ENCODE data around the gene ATAD1. TPM values are rescaled to one million over a fixed set of nuclear protein-coding genes. Genes with fewer than 3 reads are reported as not detected.

Gene ATAD1
- total and polyA plus RNA-seq, 2 of the 4 experiments (the other 2 are of a cell fraction), result 12.7 to 21.9 TPM

DNA sequence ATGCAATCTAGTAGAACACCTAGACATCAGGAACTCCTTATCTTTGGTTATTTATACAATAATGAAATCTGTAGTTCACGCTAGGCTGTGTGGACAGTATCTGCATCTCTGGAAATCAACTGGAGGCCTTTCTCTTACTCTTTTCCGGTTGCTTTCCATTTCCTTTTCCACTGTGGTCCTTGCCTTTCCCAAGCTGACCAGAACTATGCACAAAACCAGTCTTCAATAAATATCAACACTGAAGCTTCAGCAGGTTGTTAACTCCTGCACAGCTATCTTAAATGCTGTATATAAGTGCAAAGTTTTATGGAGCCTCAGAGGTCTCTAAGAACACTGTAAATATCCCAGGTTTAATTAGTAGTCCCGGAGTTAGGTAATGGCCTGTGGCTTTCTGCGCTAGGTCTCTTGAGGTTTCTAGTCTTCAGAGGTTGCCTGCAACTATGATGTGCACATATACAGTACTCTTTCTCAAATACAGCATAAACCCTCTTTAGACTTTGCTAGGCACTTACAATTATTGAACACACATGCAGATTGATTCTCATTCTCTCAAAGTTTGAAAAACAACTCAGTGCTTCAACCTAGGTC lies 42.9 kb upstream of the ATAD1 start:
- no peak overlapping the region for H2BK5ac ChIP-seq (ENCODE audit: low read depth, low read length, poor library complexity, severe bottlenecking)
- no peaks in the 10 kb centered on the region for H3K36me3 ChIP-seq (ENCODE audit: control insufficient read depth, insufficient read depth, low read length)
- in situ Hi-C loops (cut with MboI; ENCODE audit: low sequenced_read_pairs) (loop anchor here (5.0 kb wide), 1 partner anchor 526 kb away; no protein-coding TSS in a partner anchor), dilution Hi-C loops (cut with HindIII; ENCODE audit: low sequenced_read_pairs, unreplicated experiment) (no loop called here), intact Hi-C loops (cut with micrococcal nuclease) (loop anchor here (5.0 to 10.0 kb wide), 6 partner anchors 76 to 414 kb away; no protein-coding TSS in a partner anchor)
- H2BK20ac ChIP-seq (ENCODE audit: low read depth, low read length), result no peak overlapping the region
- 0 out of 3 replicates have a peak overlapping the region, but pooled peaks have one; percentile 10 for H2BK15ac ChIP-seq (ENCODE audit: low read depth, low read length)
- WGBS, 2 experiments (ENCODE audit: extremely low coverage in 2 of 2, insufficient read length in 1 of 2), result 88% methylated on average over 4 of the region's 4 CpGs; no CpG with 5 or more reads in 1 of the 2 experiments
- H4K91ac ChIP-seq (ENCODE audit: insufficient read depth, low read depth, low read length), result no peak overlapping the region
- no peak overlapping the region for H3K56ac ChIP-seq (ENCODE audit: extremely low read depth, insufficient read depth, low read length)
- no peak overlapping the region for H2AFZ ChIP-seq (replicated peaks; ENCODE audit: low read length, poor library complexity)
- H3K9me1 ChIP-seq (ENCODE audit: insufficient read depth, low read length), result no peaks in the 10 kb centered on the region
- no peak overlapping the region for H3K4me3 ChIP-seq (ENCODE audit: insufficient read depth, low read depth, low read length)
- no peak overlapping the region for H3K27ac ChIP-seq (ENCODE audit: insufficient read depth, low read length)
- no peaks in the 10 kb centered on the region for H3K9me3 ChIP-seq (ENCODE audit: control insufficient read depth, insufficient read depth, low read length)
- BruUV-seq (replicated peaks), result no TSS peak
- H3K4ac ChIP-seq (ENCODE audit: low read depth, low read length), result peak overlapping the region; percentile 70; the same call in 1 of the 2 replicates
- H2AK5ac ChIP-seq (ENCODE audit: low read depth, low read length), result no peak overlapping the region
- no peak overlapping the region for H2AK9ac ChIP-seq (replicated peaks; ENCODE audit: low read depth, low read length, poor library complexity)
- H4K20me1 ChIP-seq (ENCODE audit: insufficient read depth, low read length), result peaks cover 16% of the 10 kb centered on the region; the same call in 1 of the 2 replicates
- ChIA-PET POLR2A (ENCODE audit: unreplicated experiment) (interaction anchor here (1.2 kb wide), 1 partner anchor 528 kb away, joined by 3 read pairs; no protein-coding TSS in a partner anchor), CTCF (interaction anchor here (1.3 kb wide), 1 partner anchor 87 kb away, joined by 4 read pairs; no protein-coding TSS in a partner anchor)
- DNase-seq (no peak), ATAC-seq (ENCODE audit: low read depth) (no peak)
- no peak overlapping the region for H3K18ac ChIP-seq (ENCODE audit: low read depth, low read length)
- H4K8ac ChIP-seq (ENCODE audit: low read depth in 2 of 2, low read length in 2 of 2), result no peak overlapping the region
- no peak overlapping the region for H3K4me2 ChIP-seq (ENCODE audit: low read depth, low read length)
- no peak overlapping the region for H3K14ac ChIP-seq (replicated peaks; ENCODE audit: low read depth, low read length)
- H3K27me3 ChIP-seq (ENCODE audit: control insufficient read depth, insufficient read depth, low read length), result no peaks in the 10 kb centered on the region
- no peak overlapping the region for H3K9ac ChIP-seq (ENCODE audit: low read depth, low read length)
- no peak overlapping the region for H2BK120ac ChIP-seq (ENCODE audit: low read depth, low read length)
- no peak for TF ChIP-seq RFX5 (IDR thresholded peaks at IDR 0.05; ENCODE audit: low read depth, low read length)
- TF ChIP-seq, protein P1, sequence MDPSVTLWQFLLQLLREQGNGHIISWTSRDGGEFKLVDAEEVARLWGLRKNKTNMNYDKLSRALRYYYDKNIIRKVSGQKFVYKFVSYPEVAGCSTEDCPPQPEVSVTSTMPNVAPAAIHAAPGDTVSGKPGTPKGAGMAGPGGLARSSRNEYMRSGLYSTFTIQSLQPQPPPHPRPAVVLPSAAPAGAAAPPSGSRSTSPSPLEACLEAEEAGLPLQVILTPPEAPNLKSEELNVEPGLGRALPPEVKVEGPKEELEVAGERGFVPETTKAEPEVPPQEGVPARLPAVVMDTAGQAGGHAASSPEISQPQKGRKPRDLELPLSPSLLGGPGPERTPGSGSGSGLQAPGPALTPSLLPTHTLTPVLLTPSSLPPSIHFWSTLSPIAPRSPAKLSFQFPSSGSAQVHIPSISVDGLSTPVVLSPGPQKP (IDR thresholded peaks at IDR 0.05; ENCODE audit: borderline replicate concordance, low read depth, low read length), result no peak
- no peak for TF ChIP-seq MXI1 (IDR thresholded peaks at IDR 0.05; ENCODE audit: borderline replicate concordance, low read depth, low read length)
- no peak for TF ChIP-seq MAFK (IDR thresholded peaks at IDR 0.05; ENCODE audit: low read depth, low read length)
- no peak for TF ChIP-seq RCOR1 (IDR thresholded peaks at IDR 0.05; ENCODE audit: insufficient replicate concordance, low read length)
- no peak for TF ChIP-seq FOS (IDR thresholded peaks at IDR 0.05; ENCODE audit: low read depth, low read length)
- TF ChIP-seq CHD1 (IDR thresholded peaks at IDR 0.05; ENCODE audit: low read depth, low read length), result no peak
- TF ChIP-seq, protein P2, sequence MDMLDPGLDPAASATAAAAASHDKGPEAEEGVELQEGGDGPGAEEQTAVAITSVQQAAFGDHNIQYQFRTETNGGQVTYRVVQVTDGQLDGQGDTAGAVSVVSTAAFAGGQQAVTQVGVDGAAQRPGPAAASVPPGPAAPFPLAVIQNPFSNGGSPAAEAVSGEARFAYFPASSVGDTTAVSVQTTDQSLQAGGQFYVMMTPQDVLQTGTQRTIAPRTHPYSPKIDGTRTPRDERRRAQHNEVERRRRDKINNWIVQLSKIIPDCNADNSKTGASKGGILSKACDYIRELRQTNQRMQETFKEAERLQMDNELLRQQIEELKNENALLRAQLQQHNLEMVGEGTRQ (IDR thresholded peaks at IDR 0.05; ENCODE audit: low read depth, low read length), result no peak
- TF ChIP-seq NFE2L2 (IDR thresholded peaks at IDR 0.05; ENCODE audit: low read depth, low read length), result no peak
- no peak for TF ChIP-seq POLR2A (IDR thresholded peaks at IDR 0.05; ENCODE audit: low read depth, low read length)
- H3K4me1 ChIP-seq (ENCODE audit: control insufficient read depth, insufficient read depth, low read length), result no peaks in the 10 kb centered on the region
- no peak overlapping the region for H4K5ac ChIP-seq (ENCODE audit: low read depth, low read length)
- peaks cover 0 to 6% of the 10 kb centered on the region in 2 experiments; a peak in 1 of 4 replicates for H3K79me1 ChIP-seq (ENCODE audit: low read depth in 1 of 2, low read length in 2 of 2)
- peak overlapping the region; percentile 55; the same call in 1 of the 2 replicates for H3K23ac ChIP-seq (ENCODE audit: low read depth, low read length)

Data from IMR-90 (cell line).